Fibroblast of villous mesenchyme (primary cell): ENCODE results near the gene RPTOR. TPM values are rescaled to one million over a fixed set of nuclear protein-coding genes. Genes with fewer than 3 reads are reported as not detected.

Experiments
- DNase-seq: peaks from one replicate; pipeline ENCODE4 v3.0.0-alpha.2; 2010; ENCODE audit warnings: low read depth
- H3K4me3 ChIP-seq: 2 replicates; pipeline ENCODE4 v1.5.1; 2011; ENCODE audit warnings: low read depth, mild to moderate bottlenecking, low read length
- total RNA-seq: library from RNA; depleted of rRNA; stranded (reverse); fragments of >200 nt; gene quantifications from 2 replicates; pipeline ENCODE4 v1.2.3, GENCODE V29; 2012
- TF ChIP-seq, protein P1 (sequence below): IDR thresholded peaks from 2 replicates; pipeline ENCODE4 v1.5.1; 2012; ENCODE audit warnings: low read depth, mild to moderate bottlenecking, low read length; ENCODE audit not compliant: insufficient read depth

The RPTOR gene
- total RNA-seq, 1 donor: 35.8 TPM

GRCh38 chr17:80732268-80732667 lies 187.6 kb downstream of the RPTOR start:
- H3K4me3 ChIP-seq: no peak overlapping the region

GRCh38 chr17:80737106-80738019 lies 192.7 kb downstream of the RPTOR start:
- TF ChIP-seq, protein P1, sequence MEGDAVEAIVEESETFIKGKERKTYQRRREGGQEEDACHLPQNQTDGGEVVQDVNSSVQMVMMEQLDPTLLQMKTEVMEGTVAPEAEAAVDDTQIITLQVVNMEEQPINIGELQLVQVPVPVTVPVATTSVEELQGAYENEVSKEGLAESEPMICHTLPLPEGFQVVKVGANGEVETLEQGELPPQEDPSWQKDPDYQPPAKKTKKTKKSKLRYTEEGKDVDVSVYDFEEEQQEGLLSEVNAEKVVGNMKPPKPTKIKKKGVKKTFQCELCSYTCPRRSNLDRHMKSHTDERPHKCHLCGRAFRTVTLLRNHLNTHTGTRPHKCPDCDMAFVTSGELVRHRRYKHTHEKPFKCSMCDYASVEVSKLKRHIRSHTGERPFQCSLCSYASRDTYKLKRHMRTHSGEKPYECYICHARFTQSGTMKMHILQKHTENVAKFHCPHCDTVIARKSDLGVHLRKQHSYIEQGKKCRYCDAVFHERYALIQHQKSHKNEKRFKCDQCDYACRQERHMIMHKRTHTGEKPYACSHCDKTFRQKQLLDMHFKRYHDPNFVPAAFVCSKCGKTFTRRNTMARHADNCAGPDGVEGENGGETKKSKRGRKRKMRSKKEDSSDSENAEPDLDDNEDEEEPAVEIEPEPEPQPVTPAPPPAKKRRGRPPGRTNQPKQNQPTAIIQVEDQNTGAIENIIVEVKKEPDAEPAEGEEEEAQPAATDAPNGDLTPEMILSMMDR: no peak
- no peak for DNase-seq
- no peak overlapping the region for H3K4me3 ChIP-seq

More at GRCh38 chr17:80732268-80732667, 187.6 kb downstream of the RPTOR start:
- TF ChIP-seq, protein P1: no peak
- peak; percentile 61 for DNase-seq

DNA sequence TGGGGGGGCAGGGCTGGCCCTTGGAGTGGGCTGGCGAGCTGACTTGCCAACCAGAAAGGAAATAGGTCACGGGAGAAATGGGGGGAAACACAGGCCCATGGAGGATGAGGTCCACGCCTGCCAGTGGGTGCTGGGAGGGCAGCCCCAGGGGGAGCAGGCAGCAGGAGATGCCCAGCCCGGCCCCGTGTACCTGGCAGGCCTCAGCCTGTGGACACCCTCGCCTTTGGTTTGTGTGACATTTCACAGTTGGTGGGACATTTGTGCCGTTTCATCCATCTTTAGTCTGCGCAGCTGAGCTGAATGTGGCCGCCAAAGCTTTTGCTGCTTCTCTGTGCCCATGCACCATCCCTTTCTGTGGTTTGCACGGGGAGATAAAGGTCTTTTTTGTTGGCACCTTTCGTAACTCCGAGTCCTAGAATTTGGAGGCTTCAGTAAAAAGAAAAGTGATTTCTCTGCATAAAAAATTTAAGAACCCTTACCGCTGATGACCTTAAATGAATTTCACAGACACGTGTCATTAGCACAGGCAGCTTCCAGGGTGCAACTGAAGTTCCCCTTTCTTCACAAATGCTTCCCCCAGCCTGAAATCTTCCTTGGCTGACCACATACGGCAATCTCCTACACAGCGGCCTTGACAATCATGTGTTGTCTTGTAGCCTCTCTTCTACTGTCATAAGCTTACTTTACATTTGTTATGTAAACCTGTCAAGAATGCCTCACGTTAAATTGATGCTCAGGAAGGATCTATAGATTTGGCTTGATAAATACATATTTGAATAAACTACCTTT lies 193.6 kb downstream of the RPTOR start:
- DNase-seq: no peak
- TF ChIP-seq, protein P1: no peak
- no peak overlapping the region for H3K4me3 ChIP-seq

DNA sequence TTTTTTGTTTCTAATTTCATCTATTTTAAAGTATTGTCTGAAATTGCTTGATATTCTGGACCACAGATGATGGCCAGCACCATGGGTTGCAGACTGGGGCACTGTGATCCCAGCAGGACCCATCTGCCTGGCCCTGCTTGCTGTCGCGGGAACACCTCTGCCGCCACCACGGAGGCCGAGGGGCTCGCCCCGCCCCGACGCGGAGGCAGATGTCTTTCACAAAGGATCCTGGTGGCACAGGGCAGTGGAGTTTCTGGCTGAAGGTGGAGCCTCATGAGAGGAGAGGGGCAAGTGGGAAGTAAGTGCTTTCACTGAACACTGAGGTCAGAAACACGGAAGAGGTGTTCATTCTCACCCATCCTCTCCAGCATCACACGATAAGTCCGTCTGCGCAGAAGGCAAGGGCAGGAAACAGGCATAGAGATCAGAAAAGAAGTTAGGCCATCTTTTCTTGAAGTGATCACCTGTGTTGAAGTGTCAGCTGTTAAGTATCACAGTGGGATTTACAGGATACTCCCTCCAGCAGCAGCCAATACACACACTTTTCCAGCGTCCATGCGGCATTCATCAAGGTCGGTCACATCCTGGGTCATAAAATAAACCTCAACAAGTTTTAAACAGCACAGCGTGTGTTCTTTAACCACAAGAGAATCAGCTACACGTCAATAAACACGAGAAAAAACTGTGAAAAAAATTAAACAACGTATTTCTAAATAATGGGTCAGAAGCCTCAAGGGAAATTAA lies 194.5 kb downstream of the RPTOR start:
- TF ChIP-seq, protein P1: no peak
- no peak overlapping the region for H3K4me3 ChIP-seq
- DNase-seq: peak; percentile 73

- DNase-seq: no peak
- no peak overlapping the region for H3K4me3 ChIP-seq
- TF ChIP-seq, protein P1: no peak
These were observed 195.5 kb downstream of the RPTOR start for GRCh38 chr17:80740141-80740540.

DNA sequence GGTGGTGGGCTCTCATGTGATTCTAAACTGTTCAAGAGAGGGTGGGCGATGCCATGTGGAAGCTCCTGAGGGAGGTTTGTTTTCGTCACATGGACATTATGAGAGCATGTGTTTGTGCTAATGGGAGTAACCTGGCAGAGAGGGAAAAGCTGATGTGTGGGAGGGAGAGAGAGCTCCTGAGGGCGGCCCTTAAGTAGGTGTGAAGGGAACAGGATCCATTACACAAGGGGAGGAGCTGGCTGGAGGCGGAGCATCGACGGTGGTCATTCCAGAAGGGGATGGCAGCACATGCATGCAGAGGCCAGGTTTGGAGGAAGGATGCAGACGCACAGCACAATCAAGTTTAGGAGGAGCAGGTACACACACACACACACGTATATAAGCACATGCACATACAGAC lies 197.5 kb downstream of the RPTOR start:
- TF ChIP-seq, protein P1: no peak
- no peak for DNase-seq
- H3K4me3 ChIP-seq: no peak overlapping the region
